ENCODE data around the gene REPS1.

- TF ChIP-seq POLR2A (IDR thresholded peaks at IDR 0.05) (no peak), POLR2AphosphoS5 (IDR thresholded peaks at IDR 0.05) (no peak)
- TF ChIP-seq, protein P1, sequence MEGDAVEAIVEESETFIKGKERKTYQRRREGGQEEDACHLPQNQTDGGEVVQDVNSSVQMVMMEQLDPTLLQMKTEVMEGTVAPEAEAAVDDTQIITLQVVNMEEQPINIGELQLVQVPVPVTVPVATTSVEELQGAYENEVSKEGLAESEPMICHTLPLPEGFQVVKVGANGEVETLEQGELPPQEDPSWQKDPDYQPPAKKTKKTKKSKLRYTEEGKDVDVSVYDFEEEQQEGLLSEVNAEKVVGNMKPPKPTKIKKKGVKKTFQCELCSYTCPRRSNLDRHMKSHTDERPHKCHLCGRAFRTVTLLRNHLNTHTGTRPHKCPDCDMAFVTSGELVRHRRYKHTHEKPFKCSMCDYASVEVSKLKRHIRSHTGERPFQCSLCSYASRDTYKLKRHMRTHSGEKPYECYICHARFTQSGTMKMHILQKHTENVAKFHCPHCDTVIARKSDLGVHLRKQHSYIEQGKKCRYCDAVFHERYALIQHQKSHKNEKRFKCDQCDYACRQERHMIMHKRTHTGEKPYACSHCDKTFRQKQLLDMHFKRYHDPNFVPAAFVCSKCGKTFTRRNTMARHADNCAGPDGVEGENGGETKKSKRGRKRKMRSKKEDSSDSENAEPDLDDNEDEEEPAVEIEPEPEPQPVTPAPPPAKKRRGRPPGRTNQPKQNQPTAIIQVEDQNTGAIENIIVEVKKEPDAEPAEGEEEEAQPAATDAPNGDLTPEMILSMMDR (IDR thresholded peaks at IDR 0.05): no peak
These were observed 17.9 kb downstream of the REPS1 start for GRCh38 chr6:138970159-138970558.

All from prostate gland (tissue), 2 donors.